Measurements from ENCODE around the gene KDELR3.

Gene KDELR3

GRCh38 chr22:38519453-38520250, 51.8 kb downstream of the KDELR3 start:
- DNase-seq (ENCODE audit: low read depth in 2 of 2) = no peak

GRCh38 chr22:38523029-38523428, 55.1 kb downstream of the KDELR3 start:
- DNase-seq (ENCODE audit: low read depth in 2 of 2) = no peak

- DNase-seq (ENCODE audit: low read depth in 2 of 2) = no peak
Measured at GRCh38 chr22:38523479-38523878, 55.6 kb downstream of the KDELR3 start.

GRCh38 chr22:38524429-38524828, 56.5 kb downstream of the KDELR3 start:
- no peak for DNase-seq (ENCODE audit: low read depth in 2 of 2)

GRCh38 chr22:38531251-38531938, 63.5 kb downstream of the KDELR3 start:
- DNase-seq (ENCODE audit: low read depth in 2 of 2) = no peak
